Measurements from ENCODE around the gene CNTF.

Gene CNTF

DNA sequence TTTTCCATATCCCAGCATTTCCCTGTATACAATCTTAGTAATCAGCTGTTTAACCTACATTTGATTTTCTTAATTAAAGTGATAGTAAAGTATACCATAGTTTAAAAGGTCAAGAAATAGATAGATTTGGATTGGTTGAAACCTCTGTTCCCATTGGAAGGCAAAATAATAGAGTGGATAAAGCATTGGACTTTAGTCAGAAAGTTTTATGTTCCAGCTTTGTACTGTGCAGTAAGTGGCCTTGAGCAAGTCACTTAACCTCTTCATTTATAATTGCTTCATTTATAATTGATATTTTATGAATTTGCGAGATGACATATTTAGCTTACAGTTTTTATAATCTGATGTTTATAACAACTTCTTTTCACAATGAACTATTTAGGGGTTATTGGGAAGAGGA is 40.0 kb upstream of the CNTF start:
- Histone ChIP-seq H3K4me3 (ENCODE audit: low read depth, low read length) (no peak overlapping the region), H3K9me3 (ENCODE audit: control insufficient read depth, insufficient read depth, low read depth, low read length) (no peaks in the 10 kb centered on the region), H3K36me3 (ENCODE audit: control insufficient read depth in 2 of 2, insufficient read depth in 1 of 2, low read length in 2 of 2) (peaks cover 0 to 34% of the 10 kb centered on the region in 2 experiments; a peak in 1 of 3 replicates), H3K27ac (ENCODE audit: extremely low read depth, low read depth, low read length) (no peak overlapping the region), H3K4me1 (ENCODE audit: control insufficient read depth, insufficient read depth, low read length) (no peaks in the 10 kb centered on the region)
- ChIA-PET POLR2A (no interaction called here), CTCF (interaction anchor here (1.0 to 2.1 kb wide), 2 partner anchors 47 to 59 kb away, joined by 3 to 9 read pairs; no protein-coding TSS in a partner anchor)
- TF ChIP-seq, protein P1, sequence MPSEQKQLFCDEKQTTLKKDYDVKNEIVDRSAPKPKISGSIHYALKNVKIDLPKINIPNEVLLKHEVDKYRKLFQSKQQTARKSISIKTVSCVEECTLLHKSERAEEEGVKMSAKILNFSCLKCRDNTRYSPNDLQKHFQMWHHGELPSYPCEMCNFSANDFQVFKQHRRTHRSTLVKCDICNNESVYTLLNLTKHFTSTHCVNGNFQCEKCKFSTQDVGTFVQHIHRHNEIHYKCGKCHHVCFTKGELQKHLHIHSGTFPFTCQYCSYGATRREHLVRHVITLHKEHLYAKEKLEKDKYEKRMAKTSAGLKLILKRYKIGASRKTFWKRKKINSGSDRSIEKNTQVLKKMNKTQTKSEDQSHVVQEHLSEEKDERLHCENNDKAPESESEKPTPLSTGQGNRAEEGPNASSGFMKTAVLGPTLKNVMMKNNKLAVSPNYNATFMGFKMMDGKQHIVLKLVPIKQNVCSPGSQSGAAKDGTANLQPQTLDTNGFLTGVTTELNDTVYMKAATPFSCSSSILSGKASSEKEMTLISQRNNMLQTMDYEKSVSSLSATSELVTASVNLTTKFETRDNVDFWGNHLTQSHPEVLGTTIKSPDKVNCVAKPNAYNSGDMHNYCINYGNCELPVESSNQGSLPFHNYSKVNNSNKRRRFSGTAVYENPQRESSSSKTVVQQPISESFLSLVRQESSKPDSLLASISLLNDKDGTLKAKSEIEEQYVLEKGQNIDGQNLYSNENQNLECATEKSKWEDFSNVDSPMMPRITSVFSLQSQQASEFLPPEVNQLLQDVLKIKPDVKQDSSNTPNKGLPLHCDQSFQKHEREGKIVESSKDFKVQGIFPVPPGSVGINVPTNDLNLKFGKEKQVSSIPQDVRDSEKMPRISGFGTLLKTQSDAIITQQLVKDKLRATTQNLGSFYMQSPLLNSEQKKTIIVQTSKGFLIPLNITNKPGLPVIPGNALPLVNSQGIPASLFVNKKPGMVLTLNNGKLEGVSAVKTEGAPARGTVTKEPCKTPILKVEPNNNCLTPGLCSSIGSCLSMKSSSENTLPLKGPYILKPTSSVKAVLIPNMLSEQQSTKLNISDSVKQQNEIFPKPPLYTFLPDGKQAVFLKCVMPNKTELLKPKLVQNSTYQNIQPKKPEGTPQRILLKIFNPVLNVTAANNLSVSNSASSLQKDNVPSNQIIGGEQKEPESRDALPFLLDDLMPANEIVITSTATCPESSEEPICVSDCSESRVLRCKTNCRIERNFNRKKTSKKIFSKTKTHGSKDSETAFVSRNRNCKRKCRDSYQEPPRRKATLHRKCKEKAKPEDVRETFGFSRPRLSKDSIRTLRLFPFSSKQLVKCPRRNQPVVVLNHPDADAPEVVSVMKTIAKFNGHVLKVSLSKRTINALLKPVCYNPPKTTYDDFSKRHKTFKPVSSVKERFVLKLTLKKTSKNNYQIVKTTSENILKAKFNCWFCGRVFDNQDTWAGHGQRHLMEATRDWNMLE (tag by site-specific recombination; conservative IDR thresholded peaks at IDR 0.05; ENCODE audit: low read depth) = no peak
- TF ChIP-seq ZNF624 (tag by site-specific recombination; IDR thresholded peaks at IDR 0.05) (no peak), TCF7L2 (IDR thresholded peaks at IDR 0.05; ENCODE audit: borderline replicate concordance, low read depth, low read length) (no peak), ZNF501 (tag by site-specific recombination; IDR thresholded peaks at IDR 0.05) (no peak)
- TF ChIP-seq, protein P2, sequence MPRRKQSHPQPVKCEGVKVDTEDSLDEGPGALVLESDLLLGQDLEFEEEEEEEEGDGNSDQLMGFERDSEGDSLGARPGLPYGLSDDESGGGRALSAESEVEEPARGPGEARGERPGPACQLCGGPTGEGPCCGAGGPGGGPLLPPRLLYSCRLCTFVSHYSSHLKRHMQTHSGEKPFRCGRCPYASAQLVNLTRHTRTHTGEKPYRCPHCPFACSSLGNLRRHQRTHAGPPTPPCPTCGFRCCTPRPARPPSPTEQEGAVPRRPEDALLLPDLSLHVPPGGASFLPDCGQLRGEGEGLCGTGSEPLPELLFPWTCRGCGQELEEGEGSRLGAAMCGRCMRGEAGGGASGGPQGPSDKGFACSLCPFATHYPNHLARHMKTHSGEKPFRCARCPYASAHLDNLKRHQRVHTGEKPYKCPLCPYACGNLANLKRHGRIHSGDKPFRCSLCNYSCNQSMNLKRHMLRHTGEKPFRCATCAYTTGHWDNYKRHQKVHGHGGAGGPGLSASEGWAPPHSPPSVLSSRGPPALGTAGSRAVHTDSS (tag by site-specific recombination; IDR thresholded peaks at IDR 0.05) = no peak

DNA sequence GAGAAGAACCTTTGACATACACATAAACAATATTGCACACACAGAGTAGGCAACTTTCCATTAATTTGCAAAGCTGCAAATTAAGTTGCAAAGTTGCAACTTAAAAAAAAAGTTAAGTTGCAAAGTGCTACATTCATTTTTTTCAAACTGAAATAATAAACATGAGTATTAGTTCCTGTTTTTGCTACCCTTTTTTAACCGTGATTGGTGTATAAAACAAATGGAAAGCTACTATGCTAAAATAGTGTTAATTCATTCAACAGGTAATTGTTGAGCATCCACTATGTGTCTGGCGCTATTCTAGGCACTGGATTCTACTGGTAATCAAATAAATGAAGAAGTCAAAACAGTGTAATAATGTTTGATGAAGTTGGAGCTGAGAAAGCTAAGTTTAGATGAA is 35.5 kb upstream of the CNTF start:
- TF ChIP-seq SCRT2 (tag by site-specific recombination; IDR thresholded peaks at IDR 0.05) (peak; percentile 93), ZNF561 (tag by site-specific recombination; IDR thresholded peaks at IDR 0.05; ENCODE audit: borderline replicate concordance) (no peak), SCRT1 (tag by site-specific recombination; IDR thresholded peaks at IDR 0.05; ENCODE audit: borderline replicate concordance) (0 out of 2 replicates have a peak, but pooled peaks have one; percentile 17), ZNF660 (tag by site-specific recombination; IDR thresholded peaks at IDR 0.05) (no peak), ZNF521 (tag by site-specific recombination; IDR thresholded peaks at IDR 0.05) (no peak), ZNF837 (tag by site-specific recombination; IDR thresholded peaks at IDR 0.05) (no peak)
- TF ChIP-seq, protein P3, sequence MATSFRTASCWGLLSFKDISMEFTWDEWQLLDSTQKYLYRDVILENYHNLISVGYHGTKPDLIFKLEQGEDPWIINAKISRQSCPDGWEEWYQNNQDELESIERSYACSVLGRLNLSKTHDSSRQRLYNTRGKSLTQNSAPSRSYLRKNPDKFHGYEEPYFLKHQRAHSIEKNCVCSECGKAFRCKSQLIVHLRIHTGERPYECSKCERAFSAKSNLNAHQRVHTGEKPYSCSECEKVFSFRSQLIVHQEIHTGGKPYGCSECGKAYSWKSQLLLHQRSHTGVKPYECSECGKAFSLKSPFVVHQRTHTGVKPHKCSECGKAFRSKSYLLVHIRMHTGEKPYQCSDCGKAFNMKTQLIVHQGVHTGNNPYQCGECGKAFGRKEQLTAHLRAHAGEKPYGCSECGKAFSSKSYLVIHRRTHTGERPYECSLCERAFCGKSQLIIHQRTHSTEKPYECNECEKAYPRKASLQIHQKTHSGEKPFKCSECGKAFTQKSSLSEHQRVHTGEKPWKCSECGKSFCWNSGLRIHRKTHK (tag by site-specific recombination; IDR thresholded peaks at IDR 0.05) = no peak
- TF ChIP-seq, protein P4, sequence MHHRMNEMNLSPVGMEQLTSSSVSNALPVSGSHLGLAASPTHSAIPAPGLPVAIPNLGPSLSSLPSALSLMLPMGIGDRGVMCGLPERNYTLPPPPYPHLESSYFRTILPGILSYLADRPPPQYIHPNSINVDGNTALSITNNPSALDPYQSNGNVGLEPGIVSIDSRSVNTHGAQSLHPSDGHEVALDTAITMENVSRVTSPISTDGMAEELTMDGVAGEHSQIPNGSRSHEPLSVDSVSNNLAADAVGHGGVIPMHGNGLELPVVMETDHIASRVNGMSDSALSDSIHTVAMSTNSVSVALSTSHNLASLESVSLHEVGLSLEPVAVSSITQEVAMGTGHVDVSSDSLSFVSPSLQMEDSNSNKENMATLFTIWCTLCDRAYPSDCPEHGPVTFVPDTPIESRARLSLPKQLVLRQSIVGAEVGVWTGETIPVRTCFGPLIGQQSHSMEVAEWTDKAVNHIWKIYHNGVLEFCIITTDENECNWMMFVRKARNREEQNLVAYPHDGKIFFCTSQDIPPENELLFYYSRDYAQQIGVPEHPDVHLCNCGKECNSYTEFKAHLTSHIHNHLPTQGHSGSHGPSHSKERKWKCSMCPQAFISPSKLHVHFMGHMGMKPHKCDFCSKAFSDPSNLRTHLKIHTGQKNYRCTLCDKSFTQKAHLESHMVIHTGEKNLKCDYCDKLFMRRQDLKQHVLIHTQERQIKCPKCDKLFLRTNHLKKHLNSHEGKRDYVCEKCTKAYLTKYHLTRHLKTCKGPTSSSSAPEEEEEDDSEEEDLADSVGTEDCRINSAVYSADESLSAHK (tag by site-specific recombination; IDR thresholded peaks at IDR 0.05) = no peak
- H3K9me3 ChIP-seq (ENCODE audit: control insufficient read depth, insufficient read depth, low read depth, low read length) = no peaks in the 10 kb centered on the region
- no peaks in the 10 kb centered on the region for H3K4me1 ChIP-seq (ENCODE audit: control insufficient read depth, insufficient read depth, low read length)
- ChIA-PET POLR2A (no interaction called here), CTCF (interaction anchor here (0.6 kb wide), 2 partner anchors 44 to 88 kb away, joined by 3 read pairs; no protein-coding TSS in a partner anchor)
- H3K36me3 ChIP-seq (ENCODE audit: control insufficient read depth in 2 of 2, insufficient read depth in 1 of 2, low read length in 2 of 2) = peaks cover 0 to 31% of the 10 kb centered on the region in 2 experiments; a peak in 1 of 3 replicates
- no peak overlapping the region for H3K27ac ChIP-seq (ENCODE audit: extremely low read depth, low read depth, low read length)
- no peak overlapping the region for H3K4me3 ChIP-seq (ENCODE audit: low read depth, low read length)
